Liver (tissue), 9 donors: ENCODE results near the gene CPNE1. TPM values are rescaled to one million over a fixed set of nuclear protein-coding genes. Genes with fewer than 3 reads are reported as not detected.

ENCODE experiments used
- DNase-seq: peaks from one replicate; pipeline ENCODE4 v3.0.0-alpha.2; 2017; ENCODE audit warnings: low spot score
- H3K27ac ChIP-seq, 2 donors: one replicate each; pipeline ENCODE4 v1.7.0; 2013; ENCODE audit warnings: inconsistent platforms in 2 of 2, low read length in 2 of 2, control low read depth in 1 of 2, low read depth in 1 of 2, mild to moderate bottlenecking in 1 of 2
- H3K27me3 ChIP-seq, 4 donors: one replicate each; pipeline versions ENCODE4 v1.6.1 to v1.7.0; 2013; ENCODE audit warnings: low read length in 3 of 4, inconsistent platforms in 1 of 4, mild to moderate bottlenecking in 1 of 4, moderate library complexity in 1 of 4; ENCODE audit not compliant: control insufficient read depth in 4 of 4, insufficient read depth in 4 of 4
- H3K36me3 ChIP-seq, 4 donors: one replicate each; pipeline versions ENCODE4 v1.6.1 to v1.7.0; 2013; ENCODE audit warnings: low read length in 3 of 4, mild to moderate bottlenecking in 3 of 4, low read depth in 1 of 4, moderate library complexity in 1 of 4; ENCODE audit not compliant: control insufficient read depth in 4 of 4, insufficient read depth in 3 of 4
- H3K4me1 ChIP-seq, 4 donors: one replicate each; pipeline versions ENCODE4 v1.6.1 to v1.7.0; 2013; ENCODE audit warnings: low read length in 3 of 4, mild to moderate bottlenecking in 3 of 4, moderate library complexity in 1 of 4; ENCODE audit not compliant: control insufficient read depth in 4 of 4, insufficient read depth in 4 of 4
- H3K4me3 ChIP-seq, 3 donors: one replicate each; pipeline versions ENCODE4 v1.6.1 to v1.7.0; 2013; ENCODE audit warnings: low read length in 3 of 3, control low read depth in 1 of 3, low read depth in 1 of 3, mild to moderate bottlenecking in 1 of 3
- H3K9ac ChIP-seq, 2 donors: one replicate each; pipeline ENCODE4 v1.7.0; 2013; ENCODE audit warnings: low read length in 2 of 2, mild to moderate bottlenecking in 2 of 2, moderate library complexity in 2 of 2, control low read depth in 1 of 2, low read depth in 1 of 2
- H3K9me3 ChIP-seq, 4 donors: one replicate each; pipeline versions ENCODE4 v1.6.1 to v1.7.0; 2013; ENCODE audit warnings: low read length in 3 of 4; ENCODE audit not compliant: control insufficient read depth in 4 of 4
- CTCF ChIP-seq: fragments of 150-350 bp; IDR thresholded peaks from 2 replicates; pipeline ENCODE4 v1.5.1; 2017; ENCODE audit warnings: improper control_type of control experiment, low read depth, low read length; ENCODE audit not compliant: missing input control
- EGR1 ChIP-seq, 2 donors: IDR thresholded peaks; 2 replicates each; pipeline ENCODE4 v1.6.1; 2016 to 2018; ENCODE audit warnings: antibody characterized with exemption in 2 of 2, low read depth in 2 of 2
- FOXA1 ChIP-seq: IDR thresholded peaks from 2 replicates; pipeline ENCODE4 v1.6.1; 2016; ENCODE audit warnings: antibody characterized with exemption
- FOXA2 ChIP-seq: IDR thresholded peaks from 2 replicates; pipeline ENCODE4 v1.6.1; 2016; ENCODE audit warnings: antibody characterized with exemption
- GABPA ChIP-seq, 2 donors: IDR thresholded peaks in 1 of 2; conservative IDR thresholded peaks in 1 of 2; 2 replicates each; pipeline ENCODE4 v1.6.1; 2016; ENCODE audit warnings: antibody characterized with exemption in 2 of 2, mild to moderate bottlenecking in 1 of 2, moderate library complexity in 1 of 2
- HNF4A ChIP-seq, 2 donors: conservative IDR thresholded peaks; 2 replicates each; pipeline ENCODE4 v1.6.1; 2016; ENCODE audit warnings: antibody characterized with exemption in 2 of 2, mild to moderate bottlenecking in 2 of 2
- HNF4G ChIP-seq: IDR thresholded peaks from 2 replicates; pipeline ENCODE4 v1.6.1; 2016; ENCODE audit warnings: antibody characterized with exemption
- JUND ChIP-seq, 2 donors: IDR thresholded peaks; 2 replicates each; pipeline ENCODE4 v1.6.1; 2016; ENCODE audit warnings: antibody characterized with exemption in 2 of 2
- NR2F2 ChIP-seq: IDR thresholded peaks from 2 replicates; pipeline ENCODE4 v1.6.1; 2016; ENCODE audit warnings: antibody characterized with exemption
- RAD21 ChIP-seq, 2 donors: IDR thresholded peaks; 2 replicates each; pipeline ENCODE4 v1.6.1; 2016; ENCODE audit warnings: antibody characterized with exemption in 2 of 2, mild to moderate bottlenecking in 2 of 2
- REST ChIP-seq: IDR thresholded peaks from 2 replicates; pipeline ENCODE4 v1.6.1; 2016; ENCODE audit warnings: antibody characterized with exemption, mild to moderate bottlenecking
- RXRA ChIP-seq, 2 donors: IDR thresholded peaks; 2 replicates each; pipeline ENCODE4 v1.6.1; 2017 to 2018; ENCODE audit warnings: antibody characterized with exemption in 2 of 2, mild to moderate bottlenecking in 1 of 2
- SP1 ChIP-seq: IDR thresholded peaks from 2 replicates; pipeline ENCODE4 v1.6.1; 2018; ENCODE audit warnings: antibody characterized with exemption, mild to moderate bottlenecking
- TAF1 ChIP-seq: conservative IDR thresholded peaks from 2 replicates; pipeline ENCODE4 v1.6.1; 2016; ENCODE audit warnings: antibody characterized with exemption, mild to moderate bottlenecking
- YY1 ChIP-seq: IDR thresholded peaks from 2 replicates; pipeline ENCODE4 v1.6.1; 2016; ENCODE audit warnings: antibody characterized with exemption, mild to moderate bottlenecking
- WGBS: extraction: QIAGEN DNeasy Blood & Tissue Kit; methylation state at CpG from one replicate; pipeline ENCODE4 v1.1.7; 2013; 5-methylcytosine and 5-hydroxymethylcytosine counted together
- polyA plus RNA-seq, 2 donors: library from polyadenylated mRNA; stranded (reverse) in 1 of 2; unstranded in 1 of 2; fragments of 200-250 nt in 1 of 2; fragments of >200 nt in 1 of 2; fragmentation: Nextera tagmentation in 1 of 2; extraction: Ambion mirVana in 1 of 2; gene quantifications; one replicate each; pipeline versions ENCODE4 v1.2.1 to v1.2.3, GENCODE V29; 2013 to 2015
- total RNA-seq, 2 donors: library from RNA; depleted of rRNA; stranded (reverse); fragments of >200 nt; gene quantifications; one replicate each; pipeline ENCODE4 v1.2.3, GENCODE V29; 2014
- donor health status: healthy.
- donor health status: healthy.
- donor health status: healthy.
- donor health status: healthy.
- donor health status: healthy.

CPNE1 gene
- total and polyA plus RNA-seq, 4 donors = 25.5 to 55.4 (median 50.5) TPM

GRCh38 chr20:35607003-35607735, 57.5 kb downstream of the CPNE1 start:
- no peak overlapping the region for H3K9ac ChIP-seq

GRCh38 chr20:35606127-35606526, 58.6 kb downstream of the CPNE1 start:
- TF ChIP-seq EGR1 (IDR thresholded peaks at IDR 0.05; ENCODE audit: low read depth in 2 of 2) = no peak
- H3K4me3 ChIP-seq = no peak overlapping the region
- no peak overlapping the region for H3K27ac ChIP-seq
- WGBS = 94% methylated on average over 4 of the region's 4 CpGs
- H3K9me3 ChIP-seq = no peaks in the 10 kb centered on the region
- no peaks in the 10 kb centered on the region for H3K36me3 ChIP-seq
- H3K9ac ChIP-seq = no peak overlapping the region
- no peak for DNase-seq
- H3K4me1 ChIP-seq = peaks cover 3 to 8% (median 6%) of the 10 kb centered on the region in 4 donors
- no peaks in the 10 kb centered on the region for H3K27me3 ChIP-seq

More at GRCh38 chr20:35607003-35607735, 57.5 kb downstream of the CPNE1 start:
- TF ChIP-seq RXRA (IDR thresholded peaks at IDR 0.05) = no peak
- 83% methylated on average over 14 of the region's 14 CpGs for WGBS
- DNase-seq = no peak
- H3K27me3 ChIP-seq = no peaks in the 10 kb centered on the region
- no peaks in the 10 kb centered on the region for H3K9me3 ChIP-seq
- no peak overlapping the region for H3K27ac ChIP-seq
- H3K4me1 ChIP-seq = no peaks in the 10 kb centered on the region
- H3K36me3 ChIP-seq = no peaks in the 10 kb centered on the region
- no peak overlapping the region for H3K4me3 ChIP-seq

GRCh38 chr20:35604449-35604747, 60.3 kb downstream of the CPNE1 start:
- peak in 1 of 2 donors; percentile 8 for TF ChIP-seq RAD21 (IDR thresholded peaks at IDR 0.05)
- no peak for TF ChIP-seq NR2F2
- 63% methylated on average over 4 of the region's 4 CpGs for WGBS
- Histone ChIP-seq H3K27me3 (no peaks in the 10 kb centered on the region), H3K4me1 (peaks cover 7 to 14% (median 13%) of the 10 kb centered on the region in 4 donors), H3K9me3 (no peaks in the 10 kb centered on the region), H3K27ac (no peak overlapping the region), H3K4me3 (no peak overlapping the region), H3K36me3 (no peaks in the 10 kb centered on the region), H3K9ac (no peak overlapping the region)
- peak; percentile 49 for DNase-seq

GRCh38 chr20:35603695-35604448, 60.8 kb downstream of the CPNE1 start:
- no peak overlapping the region for H3K9ac ChIP-seq
- H3K27me3 ChIP-seq = no peaks in the 10 kb centered on the region
- WGBS = 90% methylated on average over 11 of the region's 11 CpGs
- H3K27ac ChIP-seq = no peak overlapping the region
- no peak overlapping the region for H3K4me3 ChIP-seq
- no peaks in the 10 kb centered on the region for H3K9me3 ChIP-seq
- DNase-seq = no peak
- H3K36me3 ChIP-seq = no peaks in the 10 kb centered on the region
- peaks cover 7 to 14% (median 13%) of the 10 kb centered on the region in 4 donors for H3K4me1 ChIP-seq
- TF ChIP-seq RXRA (IDR thresholded peaks at IDR 0.05) (no peak), YY1 (no peak), GABPA (IDR thresholded peaks at IDR 0.05 in 1 of 2, conservative IDR thresholded peaks at IDR 0.05 in 1 of 2) (no peak), FOXA2 (no peak), SP1 (no peak), RAD21 (IDR thresholded peaks at IDR 0.05) (no peak), NR2F2 (peak; percentile 70), HNF4G (no peak), HNF4A (conservative IDR thresholded peaks at IDR 0.05) (peak; percentile 29 to 62), REST (no peak), CTCF (no peak), JUND (IDR thresholded peaks at IDR 0.05) (no peak), FOXA1 (no peak), EGR1 (IDR thresholded peaks at IDR 0.05; ENCODE audit: low read depth in 2 of 2) (no peak), TAF1 (no peak)
